Measurements from ENCODE around the gene SLC25A11.
A peak's percentile ranks its signal among the peaks of the same experiment; 100 is the strongest.
"Not testable (repeated sequence)": the region's sequence is repeated elsewhere in the genome, so short reads cannot be mapped to it uniquely, and the experiment has no call there.

Gene SLC25A11

DNA sequence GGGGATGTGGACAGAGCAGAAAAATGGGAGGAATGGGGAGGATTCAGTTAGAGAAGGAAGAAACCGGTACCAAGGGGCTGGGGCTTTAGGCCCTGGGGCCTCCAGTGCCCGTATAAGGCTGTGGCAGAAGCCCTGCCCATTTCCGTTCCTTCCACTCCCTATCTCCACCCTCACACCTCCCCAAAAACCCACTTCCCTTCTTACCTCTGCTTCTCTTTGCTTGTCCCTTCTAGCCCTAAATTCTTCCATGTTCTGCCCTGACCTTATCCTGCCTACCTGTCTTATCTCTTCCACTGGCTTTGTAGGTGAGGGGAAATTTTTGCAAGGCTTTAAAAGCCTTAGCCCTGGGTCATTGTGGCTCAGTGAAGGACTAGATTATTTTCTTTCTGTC lies 4.3 kb upstream of the SLC25A11 start:
- DNase-seq, result peak; percentile 53

DNA sequence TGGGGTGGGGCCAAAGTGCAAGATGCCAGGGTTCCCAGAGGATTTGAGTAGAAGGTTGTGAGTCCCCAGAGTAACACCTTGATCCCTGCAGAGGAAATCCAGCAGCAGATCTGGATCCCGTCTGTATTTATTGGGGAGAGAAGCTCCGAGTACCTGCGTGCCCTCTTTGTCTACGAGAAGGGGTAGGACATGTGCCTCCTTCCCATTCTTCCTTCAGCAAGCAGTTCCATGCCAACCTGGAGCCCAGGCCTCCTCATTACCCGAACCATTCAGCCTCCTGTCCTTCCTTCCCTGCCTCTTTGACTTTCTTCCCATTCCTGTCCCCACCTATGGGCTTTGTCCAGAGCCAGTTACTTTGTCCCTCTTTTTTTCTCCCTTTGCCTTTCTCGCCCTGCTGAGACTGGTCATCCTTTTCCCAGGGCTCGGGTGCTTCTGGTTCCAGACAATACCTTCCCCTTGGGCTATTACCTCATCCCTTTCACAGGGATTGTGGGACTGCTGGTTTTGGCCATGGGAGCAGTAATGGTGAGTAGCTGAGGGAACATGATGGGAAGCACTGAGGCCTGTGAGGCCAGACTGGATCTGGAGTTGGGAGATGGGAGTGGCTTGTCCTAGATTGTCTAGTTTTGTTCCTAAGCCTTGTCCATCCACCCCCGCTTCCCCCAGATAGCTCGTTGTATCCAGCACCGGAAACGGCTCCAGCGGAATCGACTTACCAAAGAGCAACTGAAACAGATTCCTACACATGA lies 3.1 kb upstream of the SLC25A11 start:
- no peak for DNase-seq

DNA sequence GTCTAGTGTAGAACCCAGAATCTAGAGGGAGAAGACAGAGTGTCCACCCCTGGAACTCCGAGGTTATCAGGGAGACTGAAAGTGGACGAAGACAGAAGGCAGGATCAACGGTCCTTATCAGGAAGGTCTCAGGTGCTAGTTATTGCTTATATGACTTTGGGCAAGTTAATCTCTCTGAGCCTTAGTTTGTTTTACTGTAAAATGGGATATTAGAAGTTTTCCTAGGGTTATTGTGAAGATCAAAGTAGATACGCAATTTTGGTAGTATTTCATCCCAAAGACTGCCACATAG lies 1.4 kb upstream of the SLC25A11 start:
- no peak for DNase-seq

DNA sequence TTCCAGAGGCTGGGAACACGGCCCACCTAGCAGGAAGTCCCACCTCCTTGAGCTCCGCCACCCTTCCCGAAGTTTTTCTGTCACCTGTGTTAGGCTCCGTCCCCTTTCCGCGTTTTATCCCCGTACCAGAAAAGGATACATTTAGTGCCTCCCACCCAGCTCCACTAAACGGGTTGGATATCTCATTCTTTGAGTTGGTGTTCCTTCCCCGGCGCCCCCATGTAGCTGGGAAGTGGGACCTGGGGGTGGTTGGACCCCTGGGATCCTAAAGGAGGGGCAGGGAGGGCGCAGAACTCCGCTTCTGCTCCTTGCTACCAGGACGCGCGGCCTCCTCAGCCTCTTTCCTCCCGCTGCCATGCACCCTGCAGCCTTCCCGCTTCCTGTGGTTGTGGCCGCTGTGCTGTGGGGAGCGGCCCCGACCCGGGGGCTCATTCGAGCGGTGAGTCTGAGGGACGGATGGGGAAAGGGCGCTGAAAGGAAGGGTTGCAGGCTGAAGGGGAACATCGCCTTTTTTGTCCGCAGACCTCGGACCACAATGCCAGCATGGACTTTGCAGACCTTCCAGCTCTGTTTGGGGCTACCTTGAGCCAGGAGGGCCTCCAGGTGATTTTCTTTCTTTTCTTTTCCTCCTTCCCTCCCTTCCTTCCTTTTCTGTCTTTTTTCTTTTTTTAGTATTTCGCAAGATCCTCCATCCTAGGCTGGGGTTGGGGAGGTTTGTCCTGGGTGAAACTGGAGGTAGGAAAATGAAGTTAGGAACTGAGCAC lies 891 bp upstream of the SLC25A11 start:
- peak; percentile 49 for DNase-seq

DNA sequence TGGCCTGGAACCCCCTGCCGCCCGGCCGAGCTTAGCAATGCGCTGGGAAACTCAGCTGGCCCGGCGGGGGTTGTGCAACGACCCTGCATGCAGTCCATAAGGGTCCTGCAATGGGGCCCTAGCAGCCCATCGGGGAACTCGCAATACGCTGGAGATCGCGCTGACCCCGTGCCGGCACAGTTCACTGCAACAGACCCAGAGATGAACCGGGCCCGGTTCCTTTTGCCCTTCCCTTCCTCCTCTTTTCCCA lies 375 bp downstream of the SLC25A11 start:
- no peak for DNase-seq

DNA sequence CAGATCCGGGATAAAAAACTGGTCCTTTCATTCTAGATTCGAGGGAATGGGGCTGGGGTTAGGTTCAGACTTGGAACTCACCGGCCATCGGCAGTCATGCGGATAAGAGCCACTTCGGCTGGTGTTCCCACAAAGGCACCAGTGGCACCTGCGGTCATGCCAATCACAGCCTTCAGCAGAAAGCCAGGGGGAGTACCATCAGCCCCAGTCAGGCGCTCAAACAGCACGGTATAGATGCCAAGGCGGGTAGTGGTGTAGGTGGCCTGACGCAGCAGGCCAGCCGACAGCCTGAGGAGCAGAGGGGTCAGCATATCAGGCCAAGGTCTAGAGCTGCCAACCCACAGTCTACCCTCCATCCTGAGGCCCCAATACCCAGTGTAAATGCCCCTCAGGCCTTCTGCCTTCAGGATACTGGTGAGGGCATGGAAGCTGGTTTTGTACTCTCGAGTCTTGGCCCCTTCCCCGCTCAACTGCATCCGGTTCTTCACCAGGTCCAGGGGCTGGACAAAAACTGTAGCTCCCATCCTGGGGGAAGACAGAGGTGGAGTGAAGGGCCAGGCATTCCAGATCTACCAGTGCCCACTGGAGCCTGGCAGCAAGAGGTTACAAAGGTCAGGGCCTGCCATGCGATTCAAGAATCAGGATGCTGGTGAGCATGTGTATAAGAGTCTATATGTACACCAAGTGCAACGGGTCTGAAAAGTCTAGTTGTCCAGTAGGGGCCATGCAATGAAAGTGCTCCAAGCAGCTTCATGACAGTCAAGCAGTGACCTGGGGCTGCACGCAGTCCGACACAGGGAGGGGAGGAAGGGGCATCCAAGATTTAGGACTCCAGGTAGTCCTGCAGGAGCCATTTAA lies 929 bp downstream of the SLC25A11 start:
- no peak for DNase-seq

DNA sequence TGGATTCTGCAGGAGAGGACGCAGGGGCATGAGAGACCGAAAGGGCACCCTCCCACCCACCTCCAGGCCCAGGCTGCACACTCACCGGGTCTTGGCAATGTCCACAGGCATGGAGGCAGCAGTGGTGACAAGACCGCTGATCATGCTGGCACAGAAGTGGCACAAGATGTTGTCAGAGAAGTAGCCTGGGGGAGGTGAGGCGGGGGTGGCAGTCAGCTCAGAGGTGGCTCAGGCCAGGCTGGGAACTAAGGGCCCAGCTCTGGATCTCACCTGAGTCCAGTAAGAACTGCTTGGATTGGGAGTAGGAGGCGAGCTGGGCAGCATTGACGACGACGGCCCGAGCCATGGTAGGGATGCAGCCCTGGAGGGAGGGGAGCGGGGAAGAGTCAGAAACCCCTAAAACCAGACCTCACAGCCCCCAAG lies 1.8 kb downstream of the SLC25A11 start:
- no peak for DNase-seq

DNA sequence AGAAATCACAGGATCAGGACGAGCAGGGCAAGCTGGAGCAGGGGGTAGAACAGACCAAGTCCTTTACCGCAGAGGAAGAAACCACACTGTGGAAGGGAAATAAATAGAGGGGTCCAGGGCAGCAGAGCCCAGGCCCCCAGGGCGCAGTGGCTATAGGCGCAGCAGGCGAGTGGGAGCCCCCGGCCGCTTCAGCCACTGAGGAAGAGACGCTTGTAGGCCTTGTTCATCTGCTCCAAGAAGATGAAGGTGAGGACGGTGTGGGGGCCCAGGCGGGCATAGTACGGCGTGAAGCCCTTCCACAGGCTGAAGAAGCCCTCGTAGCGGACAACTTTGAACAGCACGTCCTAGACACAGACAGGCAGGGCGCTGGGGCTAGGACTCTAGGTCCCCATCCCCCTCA lies 2.3 kb downstream of the SLC25A11 start:
- DNase-seq, result no peak

DNA sequence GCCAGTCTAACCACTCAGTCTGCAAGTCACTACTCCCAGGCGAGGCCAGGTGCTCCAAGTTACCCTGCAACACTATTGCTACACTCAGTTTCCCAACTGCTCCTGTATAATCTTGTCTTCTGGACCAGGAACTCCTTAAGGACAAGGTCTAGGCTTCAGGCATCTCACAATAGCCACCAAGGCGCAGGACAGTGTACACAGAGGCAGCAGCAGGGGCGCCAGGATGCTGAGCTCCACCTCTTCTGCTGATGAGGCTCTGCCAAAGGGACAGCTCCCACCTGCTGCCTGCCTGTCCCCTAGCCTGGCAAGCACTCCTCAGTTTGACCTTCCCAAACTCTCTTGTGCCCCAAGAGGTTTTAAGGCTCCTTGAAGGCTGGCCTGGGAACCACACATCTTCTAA lies 3.4 kb downstream of the SLC25A11 start:
- no peak for DNase-seq

DNA sequence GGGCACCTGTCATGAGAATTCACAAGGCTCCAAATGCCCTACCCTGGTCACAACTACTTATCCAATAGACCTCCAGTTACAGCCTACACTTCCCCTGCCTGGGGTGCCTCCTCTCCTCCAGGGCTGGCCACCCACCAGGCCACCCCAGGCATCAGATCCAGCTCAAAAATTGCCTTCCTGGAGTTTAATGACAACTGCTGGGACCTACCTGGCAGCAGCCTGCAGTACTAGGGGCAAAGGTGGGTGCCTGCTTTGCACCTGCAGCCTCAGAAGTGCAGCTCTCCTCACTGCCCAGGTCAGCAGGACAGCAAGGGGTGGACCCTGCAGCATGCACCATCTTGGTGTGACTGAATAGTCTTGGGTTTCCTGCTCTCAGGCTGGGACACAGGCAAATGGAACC lies 4.2 kb downstream of the SLC25A11 start:
- DNase-seq, result no peak

DNA sequence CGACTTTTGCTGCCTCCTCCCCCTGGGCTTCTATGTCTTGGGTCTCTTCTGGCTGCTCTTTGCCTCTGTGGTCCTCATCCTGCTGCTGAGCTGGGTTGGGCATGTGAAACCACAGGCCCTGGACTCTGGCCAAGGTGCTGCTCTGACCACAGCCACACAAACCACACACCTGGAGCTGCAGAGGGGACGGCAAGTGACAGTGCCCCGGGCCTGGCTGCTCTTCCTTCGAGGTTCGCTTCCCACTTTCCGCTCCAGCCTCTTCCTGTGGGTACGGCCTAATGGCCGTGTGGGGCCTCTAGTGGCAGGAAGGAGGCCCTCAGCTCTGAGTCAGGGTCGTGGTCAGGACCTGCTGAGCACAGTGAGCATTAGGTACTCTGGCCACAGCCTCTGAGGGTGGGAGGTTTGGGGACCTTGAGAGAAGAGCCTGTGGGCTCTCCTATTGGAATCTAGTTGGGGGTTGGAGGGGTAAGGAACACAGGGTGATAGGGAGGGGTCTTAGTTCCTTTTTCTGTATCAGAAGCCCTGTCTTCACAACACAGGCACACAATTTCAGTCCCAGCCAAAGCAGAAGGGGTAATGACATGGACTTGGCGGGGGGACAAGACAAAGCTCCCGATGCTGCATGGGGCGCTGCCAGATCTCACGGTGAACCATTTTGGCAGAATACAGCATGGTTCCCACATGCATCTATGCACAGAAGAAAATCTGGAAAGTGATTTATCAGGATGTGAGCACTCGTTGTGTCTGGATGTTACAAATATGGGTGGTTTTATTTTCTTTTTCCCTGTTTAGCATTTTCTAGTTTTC lies 5.5 kb downstream of the SLC25A11 start:
- no peak for DNase-seq

DNA sequence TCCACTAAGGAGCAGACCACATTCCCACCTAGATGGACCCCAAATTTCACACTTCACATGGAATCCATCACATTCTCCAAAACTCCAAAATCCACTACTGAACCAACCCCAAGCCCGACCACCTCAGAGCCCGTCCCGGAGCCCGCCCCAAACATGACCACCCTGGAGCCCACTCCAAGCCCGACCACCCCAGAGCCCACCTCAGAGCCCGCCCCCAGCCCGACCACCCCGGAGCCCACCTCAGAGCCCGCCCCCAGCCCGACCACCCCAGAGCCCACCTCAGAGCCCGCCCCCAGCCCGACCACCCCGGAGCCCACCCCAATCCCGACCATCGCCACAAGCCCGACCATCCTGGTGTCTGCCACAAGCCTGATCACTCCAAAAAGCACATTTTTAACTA lies 6.2 kb downstream of the SLC25A11 start:
- DNase-seq, result no peak

DNA sequence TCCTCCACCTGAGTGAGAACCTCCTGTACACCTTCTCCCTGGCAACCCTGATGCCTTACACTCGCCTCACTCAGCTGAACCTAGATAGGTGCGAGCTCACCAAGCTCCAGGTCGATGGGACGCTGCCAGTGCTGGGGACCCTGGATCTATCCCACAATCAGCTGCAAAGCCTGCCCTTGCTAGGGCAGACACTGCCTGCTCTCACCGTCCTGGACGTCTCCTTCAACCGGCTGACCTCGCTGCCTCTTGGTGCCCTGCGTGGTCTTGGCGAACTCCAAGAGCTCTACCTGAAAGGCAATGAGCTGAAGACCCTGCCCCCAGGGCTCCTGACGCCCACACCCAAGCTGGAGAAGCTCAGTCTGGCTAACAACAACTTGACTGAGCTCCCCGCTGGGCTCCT lies 7.1 kb downstream of the SLC25A11 start:
- DNase-seq, result no peak

DNA sequence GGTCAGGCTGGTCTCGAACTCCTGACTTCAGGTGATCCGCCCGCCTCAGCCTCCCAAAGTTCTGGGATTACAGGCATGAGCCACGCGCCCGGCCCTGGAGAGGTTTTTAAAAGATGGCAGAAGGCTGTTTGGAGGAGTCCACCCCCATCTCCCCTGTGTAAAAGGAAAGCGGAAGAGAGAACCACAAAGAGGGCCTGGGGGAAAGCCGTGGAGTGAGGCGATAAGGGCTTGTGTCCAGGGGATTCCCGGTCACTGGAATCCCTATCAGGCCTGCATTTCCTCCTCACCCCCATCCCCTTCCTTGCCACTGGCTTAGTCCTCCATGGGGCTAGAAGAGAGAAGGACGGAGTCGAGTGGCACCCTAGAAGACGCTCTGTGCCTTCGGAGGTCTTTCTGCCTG lies 7.9 kb downstream of the SLC25A11 start, which contains the start of gene GP1BA:
Gene GP1BA, plus strand, starts transcription at position 315 of the 400 bp plus-strand sequence. CDS start 328 bp downstream, outside the sequence.
- DNase-seq, result no peak

DNA sequence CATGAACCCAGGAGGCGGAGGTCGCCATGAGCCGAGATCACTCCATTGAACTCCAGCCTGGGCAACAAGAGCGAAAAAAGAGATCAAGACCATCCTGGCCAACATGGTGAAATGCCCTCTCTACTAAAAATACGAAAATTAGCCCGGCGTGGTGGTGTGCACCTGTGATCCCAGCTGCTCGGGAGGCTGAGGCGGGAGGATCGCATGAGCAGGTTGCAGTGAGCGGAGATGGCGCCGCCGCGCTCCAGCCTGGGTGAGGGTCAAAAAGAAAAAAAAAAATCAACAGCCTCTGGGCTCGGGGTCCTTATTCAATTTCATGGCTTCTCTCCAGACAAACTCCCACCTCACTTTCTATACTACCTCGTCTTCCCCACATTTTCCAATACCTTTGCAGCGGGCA lies 11.0 kb downstream of the SLC25A11 start:
- no peak for DNase-seq

DNA sequence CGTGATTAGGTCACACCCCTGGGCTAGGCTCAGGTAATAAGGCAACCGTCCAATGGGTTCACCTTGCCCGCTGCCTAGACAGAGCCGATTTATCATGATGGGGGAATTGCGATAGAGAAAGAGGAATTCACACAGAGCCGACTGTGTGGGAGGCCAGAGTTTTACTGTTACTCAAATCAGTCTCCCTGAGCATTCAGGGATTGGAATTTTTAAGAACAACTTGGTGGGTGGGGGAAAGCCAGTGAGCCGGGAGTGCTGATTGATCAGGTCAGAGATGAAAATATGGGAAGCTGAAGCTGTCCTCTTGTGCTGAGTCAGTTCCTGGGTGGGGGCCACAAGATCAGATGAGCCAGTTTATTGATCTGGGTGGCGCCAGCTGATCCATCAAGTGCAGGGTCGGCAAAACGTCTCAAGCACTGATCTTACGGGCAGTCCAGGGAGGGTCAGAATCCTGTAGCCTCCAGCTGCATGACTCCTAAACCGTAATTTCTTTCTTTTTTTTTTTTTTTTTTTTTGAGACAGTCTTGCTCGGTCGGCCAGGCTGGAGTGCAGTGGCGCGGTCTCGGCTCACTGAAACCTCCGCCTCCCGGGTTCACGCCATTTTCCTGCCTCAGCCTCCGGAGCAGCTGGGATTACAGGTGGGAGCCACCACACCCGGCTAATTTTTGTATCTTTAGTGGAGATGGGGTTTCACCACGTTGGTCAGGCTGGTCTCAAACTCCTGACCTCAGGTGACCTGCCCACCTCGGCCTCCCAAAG lies 13.1 kb downstream of the SLC25A11 start:
- not testable (repeated sequence) for DNase-seq

DNA sequence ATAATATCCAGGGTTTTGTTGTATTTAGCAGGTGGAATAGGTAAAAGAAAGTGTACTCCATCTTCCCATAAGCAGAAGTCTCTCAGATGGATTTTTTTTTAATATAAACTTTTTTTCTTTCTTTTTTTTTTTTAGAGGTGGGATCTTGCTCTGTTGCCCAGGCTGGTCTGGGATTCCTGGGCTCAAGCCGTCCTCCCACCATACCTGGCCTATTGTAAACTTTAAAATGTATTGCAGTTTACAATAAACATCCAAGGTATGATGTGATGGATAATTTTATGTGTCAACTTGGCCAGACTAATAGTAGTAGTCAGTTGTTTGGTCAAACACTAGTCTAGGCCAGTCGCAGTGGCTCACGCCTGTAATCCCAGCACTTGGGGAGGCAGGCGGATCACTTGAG lies 18.5 kb downstream of the SLC25A11 start:
- no peak for DNase-seq

DNA sequence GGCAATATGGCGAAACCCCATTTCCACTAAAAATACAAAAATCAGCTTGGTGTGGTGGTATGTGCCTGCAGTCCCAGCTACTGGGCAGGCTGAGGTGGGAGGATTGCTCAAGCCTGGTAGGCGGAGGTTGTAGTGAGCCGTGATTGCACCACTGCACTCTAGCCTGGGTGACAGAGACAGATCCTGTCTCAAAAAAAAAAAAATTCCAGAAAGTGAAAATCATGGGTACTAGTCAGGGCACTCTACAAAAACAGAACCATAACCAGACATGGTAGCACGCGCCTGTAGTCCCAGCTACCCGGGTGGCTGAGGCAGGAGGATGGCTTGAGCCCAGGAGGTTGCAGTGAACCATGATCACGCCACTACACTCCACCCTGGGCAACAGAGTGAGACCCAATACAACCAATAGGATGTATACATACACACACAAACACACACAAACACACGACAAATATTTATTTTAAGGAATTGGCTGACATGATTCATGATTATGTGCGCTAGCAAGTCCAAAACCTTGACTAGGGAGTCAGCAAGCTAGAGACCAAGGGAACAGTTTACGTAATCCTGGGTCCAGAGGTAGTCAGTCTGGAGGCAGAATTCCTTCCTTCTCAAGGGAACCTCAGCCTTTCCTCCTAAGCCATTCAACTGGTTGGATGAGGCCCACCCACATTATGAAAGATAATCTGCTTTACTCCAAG lies 19.3 kb downstream of the SLC25A11 start:
- no peak for DNase-seq

DNA sequence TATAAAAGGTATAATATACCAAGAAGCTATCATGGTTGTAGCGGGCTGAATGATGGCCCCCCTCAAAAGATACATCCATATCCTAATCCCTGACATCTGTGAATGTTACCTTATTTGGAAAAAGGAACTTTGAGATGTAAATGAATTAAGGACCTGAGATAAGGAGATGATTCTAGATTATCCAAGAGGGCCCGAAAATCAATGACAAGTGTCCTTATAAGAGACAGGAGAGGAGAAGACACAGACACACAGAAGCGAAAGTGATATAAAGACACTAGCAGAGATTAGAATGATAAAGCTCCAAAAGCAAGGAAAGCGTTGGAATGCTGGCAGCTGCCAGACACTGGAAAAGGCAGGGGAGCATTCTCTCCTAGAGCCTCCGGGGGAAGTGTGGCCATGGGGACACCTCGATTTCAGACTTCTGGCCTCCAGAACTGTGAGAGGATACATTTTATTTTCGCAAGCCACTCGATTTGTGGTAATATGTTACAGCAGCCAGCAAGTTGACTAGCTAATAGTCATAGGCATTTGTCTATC lies 20.3 kb downstream of the SLC25A11 start:
- no peak for DNase-seq

DNA sequence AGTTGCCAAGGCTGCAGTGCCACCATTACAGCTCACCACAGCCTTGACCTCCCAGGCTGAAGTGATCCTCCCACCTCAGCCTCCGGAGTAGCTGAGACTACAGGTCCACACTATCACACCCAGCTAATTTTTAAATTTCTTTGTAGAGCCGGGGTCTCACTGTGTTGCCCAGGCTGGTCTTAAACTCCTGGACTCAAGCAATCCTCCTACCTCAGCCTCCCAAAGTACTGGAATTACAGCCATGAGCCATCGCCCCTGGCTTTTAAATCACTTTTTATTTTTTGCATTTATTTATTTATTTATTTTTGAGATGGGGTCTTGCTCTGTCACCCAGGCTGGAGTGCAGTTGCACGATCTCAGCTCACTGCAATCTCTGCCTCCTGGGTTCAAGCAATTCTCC lies 25.3 kb downstream of the SLC25A11 start:
- not testable (repeated sequence) for DNase-seq

DNA sequence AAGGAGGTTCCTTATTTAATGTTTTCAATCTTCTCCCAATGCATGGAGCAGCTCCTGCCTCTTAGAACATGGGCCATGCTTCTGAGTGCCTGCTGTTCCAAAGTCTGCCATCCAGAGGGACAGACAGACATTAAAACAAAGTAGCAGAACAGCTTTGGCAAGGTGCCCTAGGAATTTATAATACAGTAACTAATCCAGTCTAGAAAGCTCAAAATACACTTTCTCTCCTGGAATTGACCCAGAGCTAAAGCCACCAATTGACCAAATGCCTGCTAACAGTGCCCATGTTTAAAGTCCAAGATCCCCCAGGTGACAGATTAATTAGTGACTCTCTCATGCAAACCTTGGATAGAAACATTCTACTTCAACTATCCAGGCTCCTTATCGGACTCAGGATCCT lies 25.9 kb downstream of the SLC25A11 start:
- no peak for DNase-seq

All from stimulated activated CD4-positive, alpha-beta T cell treated with anti-CD3 and anti-CD28 coated beads, Interleukin-4, amount 100 ng/mL, for 24 hours (primary cell).